Type B pancreatic cell (in vitro differentiated cells): ENCODE data around the gene CACNA1C. TPM values are rescaled to one million over a fixed set of nuclear protein-coding genes. Genes with fewer than 3 reads are reported as not detected.

Source experiments
- DNase-seq: peaks from one replicate; pipeline ENCODE4 v3.0.0; 2021; ENCODE audit warnings: mixed read lengths; ENCODE audit not compliant: unreplicated experiment; ENCODE audit errors: extremely low spot score
- H3K27ac Mint-ChIP-seq: 2 replicates; pipeline ENCODE4 v1.8.0; 2021; ENCODE audit warnings: mild to moderate bottlenecking, mixed read lengths
- H3K27me3 Mint-ChIP-seq: 2 replicates; pipeline ENCODE4 v1.8.0; 2021; ENCODE audit warnings: mixed read lengths
- H3K36me3 Mint-ChIP-seq: 2 replicates; pipeline ENCODE4 v1.8.0; 2021; ENCODE audit warnings: mixed read lengths
- H3K4me1 Mint-ChIP-seq: one replicate; pipeline ENCODE4 v1.8.0; 2021; ENCODE audit warnings: mixed read lengths; ENCODE audit not compliant: unreplicated experiment
- H3K4me3 Mint-ChIP-seq: 2 replicates; pipeline ENCODE4 v1.8.0; 2021; ENCODE audit warnings: mild to moderate bottlenecking, mixed read lengths
- H3K9me3 Mint-ChIP-seq: 2 replicates; pipeline ENCODE4 v1.8.0; 2021; ENCODE audit warnings: mixed read lengths
- total RNA-seq: library from RNA; stranded (reverse); gene quantifications from 2 replicates; pipeline ENCODE4 v1.2.1, GENCODE V29; 2021; ENCODE audit warnings: low replicate concordance
- TF ChIP-seq, protein P1 (sequence below): fragments of 200-600 bp; sonication (generic); conservative IDR thresholded peaks from 2 replicates; pipeline ENCODE4 v1.5.0; 2021; ENCODE audit warnings: antibody characterized with exemption, mild to moderate bottlenecking

The CACNA1C gene
- total RNA-seq, 1 donor from 2014 or later: 14.3 TPM

GRCh38 chr12:2722806-2723205 lies 670.0 kb downstream of the CACNA1C start:
- Mint-ChIP-seq H3K9me3 (no peaks in the 10 kb centered on the region), H3K4me3 (no peak overlapping the region), H3K36me3 (no peaks in the 10 kb centered on the region), H3K4me1 (no peaks in the 10 kb centered on the region), H3K27ac (no peak overlapping the region), H3K27me3 (peaks cover 47% of the 10 kb centered on the region)
- TF ChIP-seq, protein P1, sequence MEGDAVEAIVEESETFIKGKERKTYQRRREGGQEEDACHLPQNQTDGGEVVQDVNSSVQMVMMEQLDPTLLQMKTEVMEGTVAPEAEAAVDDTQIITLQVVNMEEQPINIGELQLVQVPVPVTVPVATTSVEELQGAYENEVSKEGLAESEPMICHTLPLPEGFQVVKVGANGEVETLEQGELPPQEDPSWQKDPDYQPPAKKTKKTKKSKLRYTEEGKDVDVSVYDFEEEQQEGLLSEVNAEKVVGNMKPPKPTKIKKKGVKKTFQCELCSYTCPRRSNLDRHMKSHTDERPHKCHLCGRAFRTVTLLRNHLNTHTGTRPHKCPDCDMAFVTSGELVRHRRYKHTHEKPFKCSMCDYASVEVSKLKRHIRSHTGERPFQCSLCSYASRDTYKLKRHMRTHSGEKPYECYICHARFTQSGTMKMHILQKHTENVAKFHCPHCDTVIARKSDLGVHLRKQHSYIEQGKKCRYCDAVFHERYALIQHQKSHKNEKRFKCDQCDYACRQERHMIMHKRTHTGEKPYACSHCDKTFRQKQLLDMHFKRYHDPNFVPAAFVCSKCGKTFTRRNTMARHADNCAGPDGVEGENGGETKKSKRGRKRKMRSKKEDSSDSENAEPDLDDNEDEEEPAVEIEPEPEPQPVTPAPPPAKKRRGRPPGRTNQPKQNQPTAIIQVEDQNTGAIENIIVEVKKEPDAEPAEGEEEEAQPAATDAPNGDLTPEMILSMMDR: no peak
- DNase-seq: no peak

DNA sequence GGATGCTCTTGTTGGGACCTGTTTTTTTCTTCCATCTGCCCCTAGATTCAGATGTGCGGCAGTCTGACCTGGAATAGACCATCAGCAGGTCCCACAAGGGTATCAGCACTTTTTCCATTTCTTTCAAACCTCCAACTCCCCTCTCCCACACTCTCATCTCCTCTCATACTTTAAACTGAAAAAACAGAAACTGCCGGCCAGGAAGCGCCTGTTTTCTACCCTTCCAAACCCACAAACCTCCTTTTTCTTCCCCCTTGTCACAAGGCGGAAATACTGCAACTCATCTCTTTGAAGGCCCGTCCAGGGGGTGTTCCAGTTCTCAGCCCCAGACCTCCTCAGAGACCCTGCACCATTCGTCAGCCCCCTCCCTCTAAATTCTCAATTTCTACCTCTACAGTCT lies 679.5 kb downstream of the CACNA1C start:
- Mint-ChIP-seq H3K4me1 (no peaks in the 10 kb centered on the region), H3K4me3 (no peak overlapping the region), H3K27me3 (peaks cover 95% of the 10 kb centered on the region), H3K27ac (no peak overlapping the region), H3K36me3 (no peaks in the 10 kb centered on the region), H3K9me3 (no peaks in the 10 kb centered on the region)
- TF ChIP-seq, protein P1: no peak
- DNase-seq: no peak

DNA sequence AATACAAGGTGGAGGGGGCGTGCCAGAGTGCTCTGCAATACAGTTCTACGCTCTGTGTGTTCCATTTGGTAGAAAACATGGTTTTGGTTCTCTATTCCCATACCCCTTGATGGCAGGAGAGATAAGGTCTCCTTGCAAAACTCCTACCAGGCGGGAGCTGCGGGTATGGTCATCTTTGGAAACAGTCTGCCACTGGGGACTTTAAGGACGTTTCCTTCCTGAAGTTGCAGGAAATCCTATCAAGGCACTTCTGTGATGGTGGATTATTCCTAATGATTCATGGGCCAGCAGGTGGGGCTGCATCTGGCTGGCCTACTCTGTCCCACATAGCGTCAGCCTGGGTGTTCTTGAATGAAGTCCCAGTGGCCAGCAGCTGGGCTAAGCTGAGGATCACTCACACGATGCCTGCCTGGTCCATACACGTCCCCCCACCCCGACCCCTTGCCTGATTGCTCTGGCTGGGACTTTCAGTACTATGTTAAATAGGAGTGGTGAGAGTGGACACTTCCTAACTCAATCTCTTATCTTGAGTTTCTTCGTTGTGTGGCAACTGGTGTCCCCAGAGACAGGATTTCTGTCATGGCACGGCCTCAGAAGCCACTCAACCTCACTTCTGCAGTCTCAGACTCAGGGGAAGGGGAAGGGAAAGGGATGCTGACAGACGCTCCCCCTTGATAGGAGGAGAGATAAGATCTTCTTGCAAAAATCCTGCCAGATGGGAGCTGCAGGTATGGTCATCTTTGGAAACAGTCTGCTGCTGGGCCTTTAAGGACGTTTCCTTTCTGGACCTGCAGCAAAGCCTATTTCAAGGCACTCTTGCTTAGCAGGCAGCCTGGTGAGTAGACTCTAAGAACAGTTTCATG lies 680.9 kb downstream of the CACNA1C start:
- Mint-ChIP-seq H3K4me1 (no peaks in the 10 kb centered on the region), H3K36me3 (no peaks in the 10 kb centered on the region), H3K4me3 (no peak overlapping the region), H3K27ac (no peak overlapping the region), H3K9me3 (no peaks in the 10 kb centered on the region), H3K27me3 (peaks cover 94% of the 10 kb centered on the region)
- no peak for DNase-seq
- TF ChIP-seq, protein P1: no peak

DNA sequence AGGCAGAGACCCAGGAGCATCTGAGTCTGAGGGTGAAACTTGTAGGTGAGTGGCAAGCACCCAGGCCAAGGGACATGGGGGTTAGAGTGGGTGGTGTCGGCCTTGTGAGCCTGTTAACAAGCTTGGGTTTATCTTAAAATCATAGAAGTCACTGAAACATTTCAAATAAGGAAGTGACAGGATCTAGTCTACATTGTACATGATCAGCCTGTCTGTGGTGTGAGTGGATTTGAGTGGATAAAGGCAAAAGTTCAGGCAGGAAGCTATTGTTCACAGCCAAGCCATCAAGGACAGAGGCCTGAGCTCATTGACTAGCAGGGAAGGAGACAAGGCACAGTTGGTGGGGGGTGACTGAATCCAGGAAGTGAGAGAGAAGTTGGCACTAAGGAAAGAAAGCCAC lies 682.6 kb downstream of the CACNA1C start:
- no peak overlapping the region for H3K27ac Mint-ChIP-seq
- H3K4me3 Mint-ChIP-seq: no peak overlapping the region
- TF ChIP-seq, protein P1: no peak
- peaks cover 87% of the 10 kb centered on the region for H3K27me3 Mint-ChIP-seq
- H3K4me1 Mint-ChIP-seq: no peaks in the 10 kb centered on the region
- H3K36me3 Mint-ChIP-seq: no peaks in the 10 kb centered on the region
- DNase-seq: no peak
- no peaks in the 10 kb centered on the region for H3K9me3 Mint-ChIP-seq

GRCh38 chr12:2737656-2738241 lies 685.0 kb downstream of the CACNA1C start:
- no peak for DNase-seq
- Mint-ChIP-seq H3K36me3 (no peaks in the 10 kb centered on the region), H3K4me1 (no peaks in the 10 kb centered on the region), H3K4me3 (no peak overlapping the region), H3K9me3 (no peaks in the 10 kb centered on the region), H3K27me3 (peaks cover 76% of the 10 kb centered on the region), H3K27ac (no peak overlapping the region)
- TF ChIP-seq, protein P1: no peak
